GM19463 (cell line): ENCODE measurements around the gene MAD1L1.
"Not testable (repeated sequence)": the region's sequence is repeated elsewhere in the genome, so short reads cannot be mapped to it uniquely, and the experiment has no call there.

Experiments
- ATAC-seq: cut with Tn5 transposase; IDR thresholded peaks from one replicate; pipeline ENCODE4 v1.9.1; 2021; ENCODE audit warnings: mild to moderate bottlenecking, moderate library complexity; ENCODE audit not compliant: unreplicated experiment

MAD1L1 gene

GRCh38 chr7:2162004-2162902 is 70.5 kb downstream of the MAD1L1 start:
- not testable (repeated sequence) for ATAC-seq

GRCh38 chr7:2159176-2159520 is 73.6 kb downstream of the MAD1L1 start:
- no peak for ATAC-seq

- no peak for ATAC-seq
These were observed 74.2 kb downstream of the MAD1L1 start for GRCh38 chr7:2158331-2159175.

- no peak for ATAC-seq
These were observed 75.1 kb downstream of the MAD1L1 start for GRCh38 chr7:2157473-2158279.

GRCh38 chr7:2156756-2157472 is 75.8 kb downstream of the MAD1L1 start:
- ATAC-seq, result no peak

GRCh38 chr7:2154831-2155230 is 77.9 kb downstream of the MAD1L1 start:
- ATAC-seq, result no peak

GRCh38 chr7:2154121-2154520 is 78.6 kb downstream of the MAD1L1 start:
- no peak for ATAC-seq

GRCh38 chr7:2152646-2153045 is 80.1 kb downstream of the MAD1L1 start:
- ATAC-seq, result no peak

GRCh38 chr7:2151801-2152612 is 80.7 kb downstream of the MAD1L1 start:
- ATAC-seq, result no peak

- ATAC-seq, result no peak
These were observed 81.5 kb downstream of the MAD1L1 start for GRCh38 chr7:2151237-2151636.

GRCh38 chr7:2150445-2150815 is 82.3 kb downstream of the MAD1L1 start:
- no peak for ATAC-seq

GRCh38 chr7:2149672-2150444 is 82.9 kb downstream of the MAD1L1 start:
- no peak for ATAC-seq

GRCh38 chr7:2148814-2149213 is 83.9 kb downstream of the MAD1L1 start:
- no peak for ATAC-seq

- ATAC-seq, result no peak
These were observed 84.6 kb downstream of the MAD1L1 start for GRCh38 chr7:2148189-2148588.

GRCh38 chr7:2146676-2147472 is 85.9 kb downstream of the MAD1L1 start:
- ATAC-seq, result no peak

- no peak for ATAC-seq
These were observed 86.7 kb downstream of the MAD1L1 start for GRCh38 chr7:2145835-2146580.

GRCh38 chr7:2144926-2145325 is 87.8 kb downstream of the MAD1L1 start:
- no peak for ATAC-seq
